GM12878 (cell line): ENCODE results near the gene C18orf63. TPM values are rescaled to one million over a fixed set of nuclear protein-coding genes. Genes with fewer than 3 reads are reported as not detected.
A peak's percentile ranks its signal among the peaks of the same experiment; 100 is the strongest.

Source experiments
- ATAC-seq: fragments of 200-7000 bp; cut with Tn5 transposase; 3 replicates; pipeline ENCODE4 v1.9.1; 2020; ENCODE audit warnings: mild to moderate bottlenecking, moderate library complexity
- BruUV-seq: library from RNA; stranded (reverse); fragments of 400-500 nt; replicated peaks from 2 replicates; lab custom pipeline; 2021; lab: Mats Ljungman, UMichigan
- CTCF ChIA-PET: fragments of 300-600 bp; sonication (Branson Sonifier 250); formaldehyde crosslinking; extraction: SDS; loops from one replicate; lab custom pipeline; 2021; ENCODE audit warnings: inconsistent platforms; lab: Yijun Ruan, JAX
- POLR2A ChIA-PET: fragments of 350-600 bp; formaldehyde crosslinking; extraction: SDS; loops from one replicate; lab custom pipeline; 2021; ENCODE audit warnings: inconsistent platforms; lab: Charles Lee
- RAD21 ChIA-PET: fragments of 300-600 bp; sonication (Branson Sonifier 250); formaldehyde crosslinking; loops from one replicate; lab custom pipeline; 2023; ENCODE audit warnings: antibody characterized with exemption; ENCODE audit not compliant: unreplicated experiment; lab: Charles Lee
- SMC1A ChIA-PET: fragments of 300-600 bp; sonication (Branson Sonifier 250); formaldehyde crosslinking; loops from one replicate; lab custom pipeline; 2023; ENCODE audit not compliant: unreplicated experiment, uncharacterized antibody; lab: Charles Lee
- DNase-seq: peaks from one replicate; pipeline ENCODE4 v3.0.0-alpha.2; 2011; ENCODE audit warnings: low read depth, low spot score
- FAIRE-seq: peaks from 3 replicates; lab custom pipeline; 2011; peaks lifted over from hg19 to GRCh38; lab: Jason Lieb, UNC
- H2AFZ ChIP-seq: 2 replicates; pipeline ENCODE4 v1.6.0; 2011; ENCODE audit warnings: low read depth, low read length, control low read depth; ENCODE audit not compliant: control insufficient read depth
- H3K27ac ChIP-seq: 2 replicates; pipeline ENCODE4 v1.5.1; 2011; ENCODE audit warnings: control low read depth; ENCODE audit not compliant: control insufficient read depth, insufficient read depth
- H3K27me3 ChIP-seq, 2 experiments: replicated peaks in 1 of 2; 2 replicates each; pipeline versions ENCODE4 v1.6.0 to v1.6.1; 2011; ENCODE audit warnings: low read length in 1 of 2; ENCODE audit not compliant: control insufficient read depth in 2 of 2, insufficient read depth in 2 of 2
- H3K36me3 ChIP-seq, 2 experiments: 2 replicates each; pipeline ENCODE4 v1.5.1; 2011; ENCODE audit warnings: low read length in 1 of 2; ENCODE audit not compliant: control insufficient read depth in 2 of 2, insufficient read depth in 2 of 2
- H3K4me1 ChIP-seq: 2 replicates; pipeline ENCODE4 v1.6.1; 2011; ENCODE audit warnings: mild to moderate bottlenecking, low read length, moderate library complexity, mixed read lengths; ENCODE audit not compliant: control insufficient read depth, insufficient read depth
- H3K4me2 ChIP-seq: 2 replicates; pipeline ENCODE4 v1.6.0; 2011; ENCODE audit warnings: control low read depth; ENCODE audit not compliant: control insufficient read depth, insufficient read depth
- H3K4me3 ChIP-seq: fragments of 200-600 bp; sonication (generic); 2 replicates; pipeline ENCODE4 v1.5.1; 2016
- H3K79me2 ChIP-seq: 2 replicates; pipeline ENCODE4 v1.6.0; 2011; ENCODE audit warnings: low read length; ENCODE audit not compliant: control insufficient read depth, insufficient read depth
- H3K9ac ChIP-seq: 2 replicates; pipeline ENCODE4 v1.8.0; 2011; ENCODE audit warnings: low read length, control low read depth, mixed read lengths; ENCODE audit not compliant: control insufficient read depth, insufficient read depth
- H3K9me3 ChIP-seq: replicated peaks from 3 replicates; pipeline ENCODE4 v1.5.1; 2011; ENCODE audit warnings: mild to moderate bottlenecking, low read length; ENCODE audit not compliant: control insufficient read depth, insufficient read depth
- H4K20me1 ChIP-seq: 2 replicates; pipeline ENCODE4 v1.6.0; 2011; ENCODE audit not compliant: control insufficient read depth, insufficient read depth
- ASH2L ChIP-seq: fragments of 300-600, 200-600 bp; sonication (generic); IDR thresholded peaks from 2 replicates; pipeline ENCODE4 v1.6.1; 2017; ENCODE audit warnings: low read depth, mild to moderate bottlenecking, borderline replicate concordance
- FOXK2 ChIP-seq: fragments of 450-650 bp; IDR thresholded peaks from 2 replicates; pipeline ENCODE4 v1.6.1; 2017; ENCODE audit warnings: mild to moderate bottlenecking, moderate library complexity
- MTA3 ChIP-seq: IDR thresholded peaks from 2 replicates; pipeline ENCODE4 v1.6.1; 2012; ENCODE audit warnings: low read length, inconsistent platforms, borderline replicate concordance
- MXI1 ChIP-seq: fragments of 150-350 bp; IDR thresholded peaks from 2 replicates; pipeline ENCODE4 v1.6.1; 2011; ENCODE audit warnings: low read depth, mild to moderate bottlenecking, inconsistent platforms, low read length, improper control_type of control experiment
- NRF1 ChIP-seq: conservative IDR thresholded peaks from 2 replicates; pipeline ENCODE4 v1.6.1; 2011; ENCODE audit warnings: mild to moderate bottlenecking, low read depth, low read length, improper control_type of control experiment
- PAX5 ChIP-seq: IDR thresholded peaks from 2 replicates; pipeline ENCODE4 v1.6.1; 2011; ENCODE audit warnings: low read depth, low read length, borderline replicate concordance
- RB1 ChIP-seq: fragments of 450-650 bp; formaldehyde crosslinking; IDR thresholded peaks from 2 replicates; pipeline ENCODE4 v1.6.1; 2017; ENCODE audit warnings: mild to moderate bottlenecking, borderline replicate concordance
- SIX5 ChIP-seq: IDR thresholded peaks from 2 replicates; pipeline ENCODE4 v1.6.1; 2011; ENCODE audit warnings: mild to moderate bottlenecking, low read depth, low read length, moderate library complexity; ENCODE audit not compliant: severe bottlenecking
- SMAD1 ChIP-seq: fragments of 450-650 bp; IDR thresholded peaks from 2 replicates; pipeline ENCODE4 v1.6.1; 2018; ENCODE audit warnings: mild to moderate bottlenecking, low read depth; ENCODE audit not compliant: partially characterized antibody
- SMC3 ChIP-seq: IDR thresholded peaks from 2 replicates; pipeline ENCODE4 v1.6.1; 2011; ENCODE audit warnings: low read length, improper control_type of control experiment, borderline replicate concordance
- SP1 ChIP-seq: IDR thresholded peaks from one replicate; pipeline ENCODE4 v1.6.1; 2011; ENCODE audit warnings: low read depth, low read length
- SUZ12 ChIP-seq: fragments of 200-600 bp; sonication (generic); IDR thresholded peaks from one replicate; pipeline ENCODE4 v1.6.1; 2018; ENCODE audit warnings: antibody characterized with exemption, mild to moderate bottlenecking; ENCODE audit not compliant: unreplicated experiment
- ZBED1 ChIP-seq: IDR thresholded peaks from 2 replicates; pipeline ENCODE4 v1.6.1; 2016; ENCODE audit warnings: borderline replicate concordance
- ZNF622 ChIP-seq: fragments of 450-650 bp; IDR thresholded peaks from 2 replicates; pipeline ENCODE4 v1.6.1; 2017; ENCODE audit warnings: mild to moderate bottlenecking, inconsistent platforms
- WGBS: methylation state at CpG from one replicate; pipeline ENCODE4 v1.1.6; 2016; ENCODE audit warnings: low lambda C conversion rate; ENCODE audit not compliant: insufficient replicate concordance, insufficient coverage; ENCODE audit errors: missing lambda C conversion rate; 5-methylcytosine and 5-hydroxymethylcytosine counted together
- in situ Hi-C: fragments of 300-500 bp; cut with MboI; formaldehyde crosslinking; loops from 9 replicates; pipeline ENCODE4 v1.14.3; 2018; ENCODE audit warnings: mixed read lengths
- intact Hi-C: fragments of 100-400 bp; cut with micrococcal nuclease; formaldehyde crosslinking; loops from one replicate; pipeline ENCODE4 v1.14.2; 2022; ENCODE audit not compliant: unreplicated experiment
- polyA plus RNA-seq, 11 experiments: library from polyadenylated mRNA; depleted of rRNA in 4 of 11; unstranded in 6 of 11; stranded (reverse) in 5 of 11; fragments of >200 nt; fragmentation: Nextera tagmentation in 4 of 11; fragmentation: Illumina TruSeq in 1 of 11; extraction: Ambion mirVana in 4 of 11; extraction: Trizol in 1 of 11; gene quantifications; 1 replicate in 1 of 11; 2 replicates in 10 of 11; pipeline versions ENCODE4 v1.2.1 to v1.2.3, GENCODE V29; 2011 to 2016; ENCODE audit warnings: inconsistent platforms in 2 of 11, missing spikeins in 2 of 11, low read depth in 1 of 11
- total RNA-seq, 4 experiments: library from RNA; depleted of rRNA in 3 of 4; stranded (reverse); fragments of >200 nt in 3 of 4; fragmentation: Illumina TruSeq in 1 of 4; extraction: Trizol in 1 of 4; gene quantifications; 2 replicates each; pipeline versions ENCODE4 v1.2.1 to v1.2.3, GENCODE V29; 2013 to 2021
- TF ChIP-seq, protein P1 (sequence below), 3 experiments: IDR thresholded peaks in 2 of 3; conservative IDR thresholded peaks in 1 of 3; 2 replicates each; pipeline ENCODE4 v1.5.1; 2011; ENCODE audit warnings: low read depth in 3 of 3, low read length in 3 of 3, mild to moderate bottlenecking in 3 of 3, control low read depth in 2 of 3, moderate library complexity in 2 of 3, inconsistent platforms in 1 of 3, mixed read lengths in 1 of 3; ENCODE audit not compliant: control insufficient read depth in 2 of 3, insufficient read depth in 1 of 3; ENCODE audit errors: extremely low read depth in 1 of 3

C18orf63 gene
- total and polyA plus RNA-seq, 10 of the 15 experiments (the other 5 are each of a cell fraction or from before 2014, with no cell fraction given) = not detected

- TF ChIP-seq, protein P1, sequence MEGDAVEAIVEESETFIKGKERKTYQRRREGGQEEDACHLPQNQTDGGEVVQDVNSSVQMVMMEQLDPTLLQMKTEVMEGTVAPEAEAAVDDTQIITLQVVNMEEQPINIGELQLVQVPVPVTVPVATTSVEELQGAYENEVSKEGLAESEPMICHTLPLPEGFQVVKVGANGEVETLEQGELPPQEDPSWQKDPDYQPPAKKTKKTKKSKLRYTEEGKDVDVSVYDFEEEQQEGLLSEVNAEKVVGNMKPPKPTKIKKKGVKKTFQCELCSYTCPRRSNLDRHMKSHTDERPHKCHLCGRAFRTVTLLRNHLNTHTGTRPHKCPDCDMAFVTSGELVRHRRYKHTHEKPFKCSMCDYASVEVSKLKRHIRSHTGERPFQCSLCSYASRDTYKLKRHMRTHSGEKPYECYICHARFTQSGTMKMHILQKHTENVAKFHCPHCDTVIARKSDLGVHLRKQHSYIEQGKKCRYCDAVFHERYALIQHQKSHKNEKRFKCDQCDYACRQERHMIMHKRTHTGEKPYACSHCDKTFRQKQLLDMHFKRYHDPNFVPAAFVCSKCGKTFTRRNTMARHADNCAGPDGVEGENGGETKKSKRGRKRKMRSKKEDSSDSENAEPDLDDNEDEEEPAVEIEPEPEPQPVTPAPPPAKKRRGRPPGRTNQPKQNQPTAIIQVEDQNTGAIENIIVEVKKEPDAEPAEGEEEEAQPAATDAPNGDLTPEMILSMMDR (IDR thresholded peaks at IDR 0.05 in 2 of 3, conservative IDR thresholded peaks at IDR 0.05 in 1 of 3; ENCODE audit: control insufficient read depth in 2 of 3, extremely low read depth in 1 of 3, insufficient read depth in 1 of 3, low read depth in 3 of 3, low read length in 3 of 3) = peak in 2 of 3 experiments; percentile 7 to 16; a peak in 1 of 6 replicates
- no peak for TF ChIP-seq SIX5
- no peak for TF ChIP-seq ZBED1
- peak; percentile 10; the same call in 1 of the 2 replicates for TF ChIP-seq SMC3
- TF ChIP-seq SMAD1 = no peak
- TF ChIP-seq SUZ12 = no peak
- no peak for TF ChIP-seq MXI1
- TF ChIP-seq, all 136 proteins: peak for 2
Measured at GRCh38 chr18:74397572-74397971, 81.9 kb downstream of the C18orf63 start (continued).

- POLR2A ChIA-PET = no interaction called here
- SMC1A ChIA-PET = interaction anchor here (0.6 kb wide), 1 partner anchor 1395 kb away, joined by 3 read pairs; no protein-coding TSS in a partner anchor
- BruUV-seq = no TSS peak
Measured at GRCh38 chr18:74399091-74399887, 83.7 kb downstream of the C18orf63 start.

More at GRCh38 chr18:74399091-74399887, 83.7 kb downstream of the C18orf63 start:
- TF ChIP-seq NRF1 (no peak), ZNF622 (no peak), ASH2L (no peak), SP1 (no peak), PAX5 (no peak), MTA3 (no peak), RB1 (no peak), FOXK2 (no peak)
- Histone ChIP-seq H3K79me2 (no peaks in the 10 kb centered on the region), H3K9me3 (no peaks in the 10 kb centered on the region; the same call in 2 of the 3 replicates), H3K27me3 (peaks cover 5 to 6% of the 10 kb centered on the region in 2 experiments), H3K36me3 (no peaks in the 10 kb centered on the region), H3K4me3 (no peak overlapping the region), H3K4me2 (no peak overlapping the region), H3K27ac (no peak overlapping the region), H4K20me1 (no peaks in the 10 kb centered on the region), H3K9ac (no peak overlapping the region), H3K4me1 (no peaks in the 10 kb centered on the region), H2AFZ (no peak overlapping the region)
- CTCF ChIA-PET = interaction anchor here (0.6 kb wide), 1 partner anchor 93 kb away, joined by 3 read pairs; no protein-coding TSS in a partner anchor
- FAIRE-seq (no peak), ATAC-seq (no peak), DNase-seq (no peak)
- intact Hi-C loops (no loop called here), in situ Hi-C loops (no loop called here)
- RAD21 ChIA-PET = interaction anchor here (1.5 kb wide), 1 partner anchor 94 kb away, joined by 3 read pairs; no protein-coding TSS in a partner anchor
- WGBS = 5% methylated on average over 14 of the region's 14 CpGs
